ENCODE data around the gene HRG. TPM values are rescaled to one million over a fixed set of nuclear protein-coding genes. Genes with fewer than 3 reads are reported as not detected.

Gene HRG
- total RNA-seq, 1 experiment from 2014 or later = not detected

GRCh38 chr3:186693843-186694242 lies 28.0 kb downstream of the HRG start:
- H3K9ac ChIP-seq (ENCODE audit: extremely low read depth, insufficient read length, low read length) = no peak overlapping the region
- no peak overlapping the region for H3K27ac Mint-ChIP-seq
- H3K18ac ChIP-seq (ENCODE audit: insufficient read length, low read depth, low read length) = no peak overlapping the region
- no peak overlapping the region for H3K4ac ChIP-seq (ENCODE audit: low read depth, low read length)
- H4K20me1 ChIP-seq (ENCODE audit: control insufficient read depth, insufficient read depth, insufficient read length) = no peaks in the 10 kb centered on the region
- H3K9me3 Mint-ChIP-seq = no peaks in the 10 kb centered on the region
- no peak overlapping the region for H3K27ac ChIP-seq (ENCODE audit: insufficient read length, low read depth, low read length)
- peaks cover 0 to 2% (median 0%) of the 10 kb centered on the region in 3 experiments; a peak in 1 of 7 replicates for H3K36me3 Mint-ChIP-seq (ENCODE audit: insufficient read depth in 1 of 3, low read depth in 3 of 3)
- H3T11ph ChIP-seq (ENCODE audit: low read length) = no peak overlapping the region
- no peak overlapping the region for H2BK120ac ChIP-seq (ENCODE audit: low read depth, low read length, poor library complexity, severe bottlenecking)
- H3K23ac ChIP-seq (ENCODE audit: insufficient read length, low read depth, low read length) = no peak overlapping the region
- no peaks in the 10 kb centered on the region for H3K79me2 ChIP-seq (ENCODE audit: insufficient read depth, low read length)
- H2BK15ac ChIP-seq (ENCODE audit: low read depth, low read length) = no peak overlapping the region
- no peaks in the 10 kb centered on the region for H3K9me3 ChIP-seq (ENCODE audit: control insufficient read depth, low read depth, low read length)
- no peak for DNase-seq
- no peaks in the 10 kb centered on the region for H3K4me1 Mint-ChIP-seq
- H3K23me2 ChIP-seq (ENCODE audit: insufficient read length, low read depth, low read length, poor library complexity, severe bottlenecking) = no peaks in the 10 kb centered on the region
- no peak overlapping the region for H4K8ac ChIP-seq (replicated peaks; ENCODE audit: insufficient read length, low read depth, low read length)
- no peak overlapping the region for H4K91ac ChIP-seq (ENCODE audit: insufficient read length, low read depth, low read length)
- H3K56ac ChIP-seq (ENCODE audit: insufficient read length, low read depth, low read length) = no peak overlapping the region
- H2BK20ac ChIP-seq (ENCODE audit: low read depth, low read length, poor library complexity, severe bottlenecking) = no peak overlapping the region
- H3K27me3 Mint-ChIP-seq (ENCODE audit: low read depth) = peaks cover 2% of the 10 kb centered on the region; the same call in 1 of the 2 replicates
- no peak overlapping the region for H2AFZ ChIP-seq (ENCODE audit: low read length)
- no peaks in the 10 kb centered on the region for H3K4me1 ChIP-seq (ENCODE audit: insufficient read depth, low read length)
- H3K4me3 Mint-ChIP-seq = no peak overlapping the region
- no peak overlapping the region for H2BK5ac ChIP-seq (ENCODE audit: insufficient read length, low read length)
- TF ChIP-seq CTCF (conservative IDR thresholded peaks at IDR 0.05) = no peak
- no CpG with 5 or more reads among the region's 3 CpGs for WGBS (ENCODE audit: extremely low coverage, insufficient read length, low lambda C conversion rate)
- H3K79me1 ChIP-seq (ENCODE audit: insufficient read depth, low read depth, low read length, poor library complexity, severe bottlenecking) = no peaks in the 10 kb centered on the region
- H3K14ac ChIP-seq (ENCODE audit: insufficient read depth, low read length) = no peak overlapping the region
- H3K4me2 ChIP-seq (ENCODE audit: insufficient read depth, insufficient read length, low read length) = no peak overlapping the region
- no peak overlapping the region for H2BK12ac ChIP-seq (ENCODE audit: insufficient read length, low read depth, low read length)
- no peak overlapping the region for H4K5ac ChIP-seq (ENCODE audit: insufficient read length, low read depth, low read length)
- no peaks in the 10 kb centered on the region for H3K27me3 ChIP-seq (ENCODE audit: insufficient read depth, low read length)
- H2AK5ac ChIP-seq (ENCODE audit: insufficient read length, low read length) = no peak overlapping the region

Measured in H9 (cell line).